ENCODE data around the gene PIGV.

PIGV gene

DNA sequence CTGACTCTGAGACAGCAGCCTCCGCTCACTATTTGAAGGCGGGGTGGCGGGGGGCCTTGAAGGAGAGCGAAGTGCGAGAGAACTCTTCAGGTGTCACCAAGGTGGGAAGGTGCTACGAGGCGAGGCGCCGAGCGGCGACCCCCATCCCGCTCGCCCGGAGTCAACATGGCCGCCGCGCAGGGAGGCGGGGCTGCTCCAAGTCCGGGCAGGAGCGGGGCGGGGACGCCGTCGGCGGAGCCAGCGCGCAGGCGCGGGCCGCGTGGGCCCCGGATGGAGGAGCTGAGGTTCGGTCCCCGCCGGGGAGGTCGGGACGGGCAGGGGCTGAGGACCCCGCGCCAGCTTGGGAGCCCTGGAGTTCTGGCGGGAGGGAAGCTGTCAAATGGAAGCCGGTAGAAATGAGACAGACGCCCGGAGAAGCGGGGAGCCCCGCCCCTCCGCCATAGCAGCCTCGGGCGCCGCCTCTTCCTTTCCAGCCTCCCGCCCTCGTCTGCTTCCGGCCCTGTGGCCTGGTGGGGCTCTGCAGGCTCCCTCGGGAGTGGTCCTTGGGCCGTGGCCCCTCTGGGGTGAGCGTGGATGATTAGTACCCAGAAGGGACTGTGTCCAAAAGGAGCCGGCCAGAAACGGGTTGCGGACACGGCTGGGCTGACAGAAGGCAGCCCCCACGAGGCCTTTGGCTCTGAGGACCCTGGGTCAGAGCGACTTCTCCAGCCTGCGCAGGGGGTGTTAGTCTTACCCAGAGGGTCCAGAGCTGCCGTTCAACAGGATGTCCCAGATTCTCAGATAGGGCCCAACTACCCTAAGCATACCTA, at the start of gene PIGV:
TSS of gene PIGV (plus strand) at position 245 of the 809 bp plus-strand sequence. CDS start 2,866 bp downstream, outside the sequence.
- peak; percentile 77 for DNase-seq (ENCODE audit: low read depth)

DNA sequence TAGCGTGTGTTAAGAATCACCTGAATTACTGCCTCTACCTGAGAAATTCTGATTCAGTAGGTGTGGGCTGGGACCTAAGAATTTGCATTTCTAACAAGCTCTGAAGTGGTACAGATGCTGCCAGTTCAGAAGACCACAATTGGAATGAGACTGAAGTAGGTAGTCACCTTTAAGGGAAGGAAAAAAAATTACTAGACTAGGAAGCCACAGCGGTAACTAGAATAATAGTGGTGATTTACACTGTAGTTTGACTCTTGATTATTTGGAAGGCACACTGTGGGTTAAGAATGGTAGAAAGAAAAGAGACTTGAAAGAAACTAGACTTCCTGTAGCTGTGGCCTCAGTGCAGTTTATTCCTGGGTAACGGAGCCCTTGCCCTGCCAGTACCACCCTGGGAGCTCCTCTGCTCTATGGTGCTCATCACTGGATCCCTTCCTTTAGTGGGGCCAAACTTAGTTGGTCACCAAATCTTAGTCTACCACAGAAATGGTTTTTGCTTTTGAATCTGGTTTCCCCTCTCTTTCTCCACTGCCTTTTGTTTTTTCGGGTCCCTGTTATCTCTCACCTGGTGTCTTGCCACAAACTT, 48.3 kb upstream of the PIGV start:
- DNase-seq (ENCODE audit: low read depth): no peak

DNA sequence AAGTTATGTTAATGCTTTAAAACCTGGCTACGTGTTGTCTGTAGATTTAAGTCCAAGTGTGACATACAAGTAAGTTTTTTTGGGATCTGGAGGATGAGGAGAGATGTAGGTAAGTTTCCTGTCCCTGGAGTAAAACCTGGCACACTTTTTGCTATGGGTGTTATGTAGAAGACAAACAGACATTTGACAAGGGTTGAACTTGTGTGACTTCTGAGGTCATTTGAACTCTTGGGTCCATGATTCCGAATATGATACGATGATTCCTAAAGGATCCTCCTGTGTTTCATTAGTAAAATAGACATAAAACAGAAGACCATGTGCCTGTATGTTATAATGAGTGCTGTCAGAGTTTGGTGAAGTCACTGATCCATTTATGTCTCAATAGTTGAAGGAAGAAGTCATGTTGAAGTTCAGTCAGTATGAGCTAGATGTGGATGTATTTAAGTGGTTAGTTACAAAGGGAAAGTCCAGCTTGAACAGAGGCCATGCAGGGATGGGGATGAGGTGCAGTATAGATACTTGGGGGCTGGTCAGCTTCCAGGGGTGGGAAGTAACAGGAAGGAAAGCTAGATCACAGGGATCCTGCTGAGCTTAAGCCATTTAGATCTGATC, 47.6 kb upstream of the PIGV start:
- no peak for DNase-seq (ENCODE audit: low read depth)

DNA sequence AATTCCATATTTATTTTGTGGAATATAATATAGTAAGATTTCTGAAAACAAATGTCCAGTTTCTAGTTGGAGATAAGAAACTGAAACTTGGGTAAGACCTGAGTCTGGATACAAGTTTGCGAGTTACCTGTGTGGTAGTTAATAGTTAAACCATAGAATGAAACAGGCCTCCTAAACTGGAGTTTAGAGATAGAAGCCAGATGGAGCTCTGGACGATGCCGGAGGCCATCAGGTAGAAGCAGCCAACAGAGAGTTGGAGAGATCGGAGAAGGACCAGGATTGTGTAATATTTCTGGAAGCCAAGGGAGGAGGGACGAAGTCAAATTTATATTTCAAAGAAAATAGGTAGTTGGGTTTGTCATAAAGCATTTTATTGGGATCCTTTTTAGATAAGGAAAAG, 46.8 kb upstream of the PIGV start:
- no peak for DNase-seq (ENCODE audit: low read depth)

DNA sequence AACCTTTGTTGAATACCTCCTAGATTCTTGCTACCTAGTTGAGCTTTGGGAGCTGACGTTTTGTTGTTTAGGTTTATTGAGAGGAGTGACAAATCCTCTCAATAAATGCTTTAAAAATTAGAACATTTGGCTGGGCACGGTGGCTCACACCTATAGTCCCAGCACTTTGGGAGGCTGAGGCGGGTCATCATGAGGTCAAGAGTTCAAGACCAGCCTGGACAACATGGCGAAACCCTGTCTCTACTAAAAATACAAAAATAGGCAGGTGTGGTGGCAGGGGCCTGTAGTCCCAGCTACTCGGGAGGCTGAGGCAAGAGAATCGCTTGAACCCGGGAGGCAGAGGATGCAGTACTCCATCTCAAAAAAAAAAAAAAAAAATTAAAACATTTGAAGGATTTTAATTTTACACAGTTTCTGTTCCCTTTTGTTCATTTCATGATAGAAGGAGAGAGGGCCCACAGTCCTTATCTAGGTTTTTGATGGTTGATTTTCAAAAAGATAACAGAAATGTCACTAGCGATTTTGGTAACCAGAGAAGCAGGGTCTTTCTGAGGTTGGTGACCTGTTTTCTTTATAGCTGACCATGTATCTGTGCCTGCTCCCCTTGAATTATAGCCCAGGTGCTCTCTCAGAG, 44.2 kb upstream of the PIGV start:
- no peak for DNase-seq (ENCODE audit: low read depth)

DNA sequence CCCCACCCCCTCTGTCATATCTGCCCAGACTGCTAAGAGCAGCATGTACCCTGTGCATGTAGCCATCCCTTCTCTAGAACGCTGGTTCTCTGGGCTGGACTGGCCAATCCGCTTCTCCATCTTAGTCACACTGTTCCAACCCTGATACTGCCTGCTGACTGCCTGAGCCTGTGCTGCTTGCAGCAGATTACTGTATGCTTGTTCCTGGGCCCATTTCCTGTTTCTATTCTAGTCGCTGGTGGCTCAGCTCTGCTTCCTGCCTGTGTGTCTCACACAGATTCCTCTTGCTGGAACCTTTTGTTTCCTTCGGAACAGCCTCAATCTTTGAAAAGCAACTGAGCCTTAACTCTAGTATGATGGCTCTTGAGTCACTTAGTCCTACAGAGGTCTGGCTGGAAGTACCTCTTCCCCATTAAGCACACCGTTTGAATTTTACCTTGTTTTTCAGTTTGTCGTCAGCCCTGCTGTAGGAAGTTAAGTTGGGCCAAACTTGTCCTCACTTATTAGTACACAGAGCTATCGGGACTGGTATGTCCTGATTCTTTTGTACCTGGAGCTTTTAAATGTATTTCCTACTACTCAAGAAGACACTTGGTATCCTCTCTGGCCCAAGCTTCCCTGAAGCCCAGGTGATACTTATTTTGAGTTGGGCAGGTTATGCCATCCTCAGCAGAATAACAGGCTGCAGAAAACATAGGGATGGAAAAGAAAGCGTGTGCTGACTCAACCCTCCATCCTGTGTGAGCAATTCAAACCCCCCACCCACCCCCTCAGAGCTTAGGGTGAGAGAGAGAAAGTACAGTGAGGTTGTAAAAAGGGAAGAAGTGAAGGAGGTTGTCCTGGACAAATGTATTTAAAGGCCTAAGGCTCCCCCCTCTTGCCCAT, 43.4 kb upstream of the PIGV start:
- peak; percentile 56 for DNase-seq (ENCODE audit: low read depth)

DNA sequence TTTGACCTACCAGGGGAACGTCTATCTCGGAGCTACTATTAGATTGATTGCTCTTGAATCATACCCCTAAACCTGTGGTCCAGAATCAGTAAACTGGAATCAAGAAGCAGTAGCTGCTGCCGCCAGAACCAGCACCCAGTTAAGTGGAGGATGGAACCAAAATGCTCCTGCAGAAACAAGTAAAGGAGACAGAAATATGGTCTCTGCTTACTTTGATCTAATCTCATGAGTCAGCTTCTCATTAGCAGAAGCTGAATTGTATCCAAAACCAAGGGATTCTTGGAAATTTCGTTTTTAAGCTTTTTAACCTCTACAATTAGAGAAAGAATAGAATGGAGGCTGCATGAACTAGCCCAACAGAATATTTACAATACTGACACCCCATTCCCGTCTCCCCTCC, 42.6 kb upstream of the PIGV start:
- no peak for DNase-seq (ENCODE audit: low read depth)

DNA sequence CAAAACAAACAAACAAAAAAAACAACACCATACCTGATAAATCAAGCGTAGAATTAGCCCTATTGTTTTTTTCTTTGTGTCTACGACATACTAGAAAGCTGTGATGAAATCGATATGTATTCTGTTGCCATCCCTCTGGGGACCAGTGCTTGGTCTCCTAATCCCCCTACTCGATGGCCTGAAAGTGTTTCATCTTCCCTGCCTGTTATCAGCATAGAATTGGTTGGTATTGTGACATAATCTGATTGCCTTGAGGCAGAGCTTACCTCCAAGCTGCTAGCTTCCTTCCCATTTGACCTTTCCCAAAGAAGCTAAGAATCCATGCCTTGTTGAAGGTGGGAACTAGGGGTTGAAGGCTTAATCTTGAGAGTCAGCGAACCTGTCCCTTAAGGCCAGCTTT, 40.7 kb upstream of the PIGV start:
- no peak for DNase-seq (ENCODE audit: low read depth)

DNA sequence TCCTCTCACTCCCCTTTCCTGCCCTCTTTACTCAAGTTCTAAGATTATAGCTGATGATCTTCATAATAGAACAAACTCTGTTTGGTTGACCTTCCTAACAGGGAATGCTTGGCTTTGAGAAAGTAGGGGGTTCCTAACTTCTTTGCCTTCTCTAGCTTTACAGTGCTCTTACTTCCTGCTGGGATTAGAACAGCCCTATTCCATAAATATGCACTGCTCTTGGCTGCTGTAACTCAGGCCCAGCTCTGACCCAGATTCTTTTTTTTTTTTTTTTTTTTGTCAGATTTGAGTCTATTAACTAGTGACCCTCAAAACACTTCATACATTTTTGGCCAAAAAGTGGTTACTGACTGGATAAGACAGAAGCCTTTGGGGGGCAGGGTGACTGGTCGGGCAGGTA, 39.4 kb upstream of the PIGV start:
- DNase-seq (ENCODE audit: low read depth): no peak

DNA sequence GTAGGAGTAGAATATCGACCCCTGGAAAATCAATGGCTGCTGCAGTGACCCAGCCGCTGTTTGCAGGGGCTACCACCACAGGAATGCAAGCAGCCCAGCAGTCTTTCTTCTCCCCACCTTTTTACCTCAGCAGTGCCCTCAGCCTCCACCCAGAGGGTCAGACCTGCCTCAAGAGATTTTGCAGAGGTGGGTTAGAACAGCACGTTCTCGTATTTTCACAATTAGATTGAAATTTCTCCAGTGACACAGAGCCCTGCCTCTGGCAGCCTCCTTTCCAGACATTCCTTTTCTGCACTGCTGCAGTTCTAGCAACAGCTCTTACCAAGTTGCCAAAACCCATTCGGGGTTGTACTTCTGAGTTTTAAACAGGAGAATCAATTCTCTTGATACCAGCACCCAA, 38.3 kb upstream of the PIGV start:
- no peak for DNase-seq (ENCODE audit: low read depth)

DNA sequence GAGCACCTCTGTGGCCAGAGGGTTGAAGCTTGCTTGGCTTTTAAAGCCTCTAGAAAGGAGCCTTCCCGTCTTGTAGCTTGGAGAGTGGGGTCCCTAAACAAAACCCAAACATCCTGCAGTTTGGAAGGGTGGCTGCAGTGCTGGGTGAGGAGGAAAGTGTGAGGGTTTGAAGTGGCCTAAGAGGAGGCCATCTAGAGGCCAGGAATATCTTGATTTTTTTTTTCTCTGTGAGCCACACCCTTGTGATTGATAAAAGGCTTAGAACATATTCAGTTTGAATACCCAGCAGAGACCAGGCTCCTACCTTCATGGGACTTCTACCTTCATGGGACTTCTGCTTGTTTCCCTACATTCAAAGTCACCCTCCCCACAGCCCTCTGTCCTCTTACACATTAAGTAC, 37.3 kb upstream of the PIGV start:
- DNase-seq (ENCODE audit: low read depth): no peak

DNA sequence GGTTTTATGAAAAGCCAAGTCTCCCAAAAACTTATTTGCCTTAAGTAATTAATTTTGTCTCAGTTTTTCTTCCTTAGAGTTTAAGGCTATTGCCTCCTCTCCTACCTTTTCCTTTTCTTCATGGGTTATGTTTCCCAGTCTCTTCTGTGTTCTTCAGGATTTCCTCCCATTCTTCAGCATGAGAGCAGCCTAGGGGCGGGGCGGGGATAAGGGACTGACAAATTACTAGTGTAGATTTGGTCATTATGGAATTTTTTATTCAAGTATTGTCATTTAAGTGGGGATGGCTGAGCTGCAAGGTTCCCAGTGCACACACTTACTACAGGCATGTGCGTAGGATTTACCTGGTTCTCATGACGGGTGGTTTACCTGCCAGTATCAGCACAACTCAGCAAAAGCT, 35.2 kb upstream of the PIGV start:
- no peak for DNase-seq (ENCODE audit: low read depth)

DNA sequence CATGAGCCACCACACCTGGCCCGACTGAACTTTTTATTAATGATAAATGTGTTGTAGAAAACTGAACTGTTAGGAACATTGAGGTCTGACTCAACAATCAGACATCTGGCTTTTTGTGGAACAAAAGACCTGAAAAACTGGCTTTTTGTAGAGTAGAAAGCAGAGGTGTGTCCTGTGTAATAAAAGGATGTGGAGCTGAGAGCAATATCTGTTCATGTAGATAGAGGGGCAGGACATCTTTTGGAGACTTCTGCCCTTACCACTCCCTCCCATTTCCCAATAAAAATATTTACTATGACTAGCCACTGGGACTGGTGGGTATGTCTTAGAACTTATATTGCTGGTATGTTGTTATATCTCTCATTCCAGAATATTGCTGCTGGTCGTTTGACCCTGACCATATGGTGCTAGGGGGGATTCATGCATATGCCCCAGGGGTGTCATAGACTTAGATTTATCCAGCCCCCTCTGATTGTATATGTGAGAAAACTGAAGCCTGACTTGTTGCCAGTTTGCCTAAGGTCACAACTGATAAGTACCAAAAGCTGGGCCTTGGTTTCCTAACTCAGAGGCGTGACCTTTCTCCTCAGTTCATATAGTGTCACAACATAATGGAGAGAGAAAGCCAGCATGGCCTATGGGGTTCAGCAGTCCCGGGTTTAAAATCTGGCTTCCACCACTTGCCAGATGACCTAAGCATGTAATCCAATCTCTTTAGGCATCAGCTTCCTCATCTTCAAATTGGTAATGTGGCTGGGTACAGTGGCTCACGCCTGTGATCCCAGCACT, 33.5 kb upstream of the PIGV start:
- no peak for DNase-seq (ENCODE audit: low read depth)

DNA sequence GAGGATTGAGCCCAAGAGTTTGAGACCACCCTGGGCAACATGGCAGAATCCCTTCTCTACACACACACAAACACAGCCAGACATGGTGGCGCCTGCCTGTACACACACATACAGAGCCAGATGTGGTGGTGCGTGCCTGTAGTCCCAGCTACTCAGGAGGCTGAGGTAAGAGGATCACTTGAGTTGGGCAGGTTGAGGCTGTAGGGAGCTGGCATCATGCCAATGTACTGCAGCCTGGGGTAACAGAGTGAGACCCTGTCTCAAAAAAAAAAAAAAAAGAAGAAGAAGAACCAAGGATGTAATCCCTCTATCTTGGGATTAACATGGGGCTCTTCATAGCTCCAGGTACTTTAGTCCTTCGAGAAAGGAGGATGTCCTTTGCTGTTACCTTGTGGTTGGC, 29.4 kb upstream of the PIGV start:
- DNase-seq (ENCODE audit: low read depth): no peak

DNA sequence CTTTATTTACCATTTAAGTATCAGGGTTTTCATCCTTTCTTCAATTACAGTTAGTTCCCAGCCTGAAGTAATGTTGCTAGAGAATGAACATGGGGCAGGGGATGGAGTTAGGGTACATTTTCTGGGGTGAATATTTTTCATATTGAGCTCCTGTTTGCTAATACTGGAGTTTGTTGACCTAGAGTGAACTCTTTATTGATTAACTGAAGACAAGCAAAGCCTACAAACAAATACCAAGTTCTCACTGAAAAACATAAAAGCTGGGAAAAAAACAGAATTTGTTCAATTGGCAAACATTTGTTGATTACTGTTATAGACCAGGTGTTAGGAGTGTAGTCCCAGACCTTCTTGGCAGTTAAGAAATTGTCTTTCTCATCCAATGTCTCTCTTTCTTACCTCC, 28.2 kb upstream of the PIGV start:
- no peak for DNase-seq (ENCODE audit: low read depth)

DNA sequence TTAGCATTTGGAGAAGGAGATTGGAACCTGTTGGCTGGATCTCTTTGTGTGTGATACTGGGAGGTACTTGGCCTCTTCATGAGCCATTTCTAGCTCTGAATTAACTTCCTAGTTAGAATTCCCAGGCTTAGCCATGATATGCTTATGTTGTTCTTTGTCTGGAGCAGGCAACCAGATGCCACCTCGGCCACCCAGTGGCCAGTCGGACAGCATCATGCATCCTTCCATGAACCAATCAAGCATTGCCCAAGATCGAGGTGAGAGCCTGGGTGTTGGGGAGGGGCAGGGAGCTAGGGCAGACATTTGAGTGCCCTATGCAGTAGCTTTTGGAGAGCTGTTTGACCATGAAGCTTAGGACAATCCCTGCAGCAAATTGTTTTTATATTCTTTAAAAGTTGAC, 26.5 kb upstream of the PIGV start:
- no peak for DNase-seq (ENCODE audit: low read depth)

DNA sequence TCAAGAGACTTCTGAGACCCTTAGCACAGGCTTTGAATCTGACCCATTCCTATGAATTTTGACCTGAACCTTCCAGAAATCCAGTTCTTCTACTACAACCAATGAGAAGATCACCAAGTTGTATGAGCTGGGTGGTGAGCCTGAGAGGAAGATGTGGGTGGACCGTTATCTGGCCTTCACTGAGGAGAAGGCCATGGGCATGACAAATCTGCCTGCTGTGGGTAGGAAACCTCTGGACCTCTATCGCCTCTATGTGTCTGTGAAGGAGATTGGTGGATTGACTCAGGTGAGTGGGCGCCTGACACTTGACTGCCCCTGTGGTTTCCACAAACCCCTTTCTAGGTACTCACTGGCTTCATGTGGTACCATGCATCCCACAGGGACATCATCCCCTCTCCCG, 20.0 kb upstream of the PIGV start:
- DNase-seq (ENCODE audit: low read depth): no peak

DNA sequence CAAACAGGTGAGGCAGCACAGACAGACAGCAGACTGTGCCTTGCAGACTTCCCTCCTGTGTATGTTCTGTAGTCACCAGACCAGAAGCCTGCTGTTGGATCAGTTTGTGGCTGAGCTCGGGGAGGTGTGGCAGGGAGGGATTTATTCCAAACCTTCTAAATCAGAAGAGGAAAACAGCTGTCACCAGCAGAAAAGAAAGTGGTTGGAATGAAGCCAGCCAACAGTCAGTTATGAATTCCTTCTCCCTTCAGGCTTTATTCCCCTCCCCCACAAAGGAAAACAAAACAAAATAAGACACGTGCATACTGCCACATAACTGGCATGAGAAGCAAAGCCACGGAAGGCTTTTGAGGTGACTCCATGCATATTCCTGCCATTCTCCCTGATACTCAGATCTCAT, 19.0 kb upstream of the PIGV start:
- peak; percentile 41 for DNase-seq (ENCODE audit: low read depth)

DNA sequence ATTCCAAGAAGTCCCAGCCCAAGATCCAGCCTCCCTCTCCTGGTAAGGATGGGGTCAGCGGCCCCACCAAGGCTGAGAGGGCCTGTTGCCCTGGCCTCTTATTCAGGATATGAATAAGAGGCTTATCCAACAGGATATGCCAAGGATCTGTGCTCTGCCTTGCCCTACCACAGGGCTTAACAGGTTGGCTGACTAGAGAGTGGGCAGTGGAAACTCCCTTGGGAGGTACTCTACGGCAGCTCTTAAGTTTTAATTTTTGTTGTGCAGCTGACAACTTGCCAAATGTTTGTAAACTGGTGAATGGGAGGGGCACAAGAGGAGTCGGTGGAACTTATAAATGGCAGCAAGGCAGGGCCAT, 16.5 kb upstream of the PIGV start:
- no peak for DNase-seq (ENCODE audit: low read depth)

DNA sequence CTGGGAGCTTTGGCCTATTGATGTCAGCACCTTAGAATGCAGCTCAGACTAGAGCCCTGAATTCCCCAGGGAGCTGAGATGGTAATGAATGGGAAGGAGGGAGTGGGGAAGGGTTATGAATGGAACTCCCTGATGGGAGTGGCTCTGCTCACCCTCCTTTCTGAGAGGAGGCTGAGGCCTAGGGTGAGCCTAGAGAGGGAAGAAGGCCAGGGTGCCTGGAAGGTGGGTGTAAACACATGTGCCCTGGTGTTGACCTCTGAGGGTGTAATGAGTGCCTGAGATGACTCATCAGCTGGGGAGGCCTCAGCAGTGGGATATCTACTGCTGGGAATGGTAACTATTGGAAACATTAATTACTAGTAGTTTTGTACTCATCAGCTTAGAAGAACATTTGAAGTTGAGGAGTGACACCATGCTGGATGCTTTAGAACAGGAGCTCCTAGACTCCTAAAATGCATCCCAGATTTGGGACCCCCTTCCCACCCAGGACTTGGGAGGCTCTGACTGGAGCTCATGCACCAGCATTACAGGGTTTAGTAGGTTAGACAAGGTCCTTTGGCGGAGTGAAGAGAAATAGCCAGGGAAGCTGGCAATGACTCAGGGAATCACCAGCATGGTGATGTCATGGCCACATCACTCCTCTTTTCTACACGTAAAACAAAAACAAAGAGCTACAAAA, 16.0 kb upstream of the PIGV start:
- peak; percentile 91 for DNase-seq (ENCODE audit: low read depth)

DNA sequence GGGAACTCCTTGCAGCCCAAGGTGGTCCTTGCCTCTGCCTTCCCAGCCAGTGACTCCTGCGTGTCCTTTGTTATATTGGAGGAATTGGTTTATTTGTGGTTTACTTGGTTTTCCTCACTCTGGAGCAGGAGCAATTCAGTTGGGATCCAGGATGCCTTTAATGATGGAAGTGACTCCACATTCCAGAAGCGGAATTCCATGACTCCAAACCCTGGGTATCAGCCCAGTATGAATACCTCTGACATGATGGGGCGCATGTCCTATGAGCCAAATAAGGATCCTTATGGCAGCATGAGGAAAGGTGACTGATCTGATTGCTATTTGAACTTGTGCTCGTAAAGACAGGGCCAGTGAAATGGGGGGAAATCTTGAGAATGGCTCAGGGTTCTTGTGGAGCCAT, 15.1 kb upstream of the PIGV start:
- peak; percentile 84 for DNase-seq (ENCODE audit: low read depth)

All from fibroblast of gingiva (primary cell).